Measurements from ENCODE around the gene USP2. TPM values are rescaled to one million over a fixed set of nuclear protein-coding genes. Genes with fewer than 3 reads are reported as not detected.

USP2 gene
- polyA plus RNA-seq, 1 experiment: 0.27 TPM

GRCh38 chr11:119361941-119362725 is 19.4 kb downstream of the USP2 start:
- DNase-seq (ENCODE audit: low read depth): no peak
- Histone ChIP-seq H3K27me3 (ENCODE audit: control insufficient read depth, insufficient read depth, low read length) (no peaks in the 10 kb centered on the region), H3K36me3 (ENCODE audit: control insufficient read depth, insufficient read depth, low read length) (no peaks in the 10 kb centered on the region), H3K4me3 (ENCODE audit: low read depth, low read length) (no peak overlapping the region)
- POLR2A ChIA-PET: no interaction called here
- no peak for TF ChIP-seq CTCF (IDR thresholded peaks at IDR 0.05; ENCODE audit: insufficient read depth, low read depth, low read length)
- CTCF ChIA-PET: interaction anchor here (1.1 to 3.3 kb wide), 5 partner anchors 11 to 112 kb away, joined by 4 to 58 read pairs (median 18); partner anchors contain the start of gene USP2

GRCh38 chr11:119361056-119361787 is 20.3 kb downstream of the USP2 start:
- Histone ChIP-seq H3K4me3 (ENCODE audit: low read depth, low read length) (no peak overlapping the region), H3K36me3 (ENCODE audit: control insufficient read depth, insufficient read depth, low read length) (no peaks in the 10 kb centered on the region), H3K27me3 (ENCODE audit: control insufficient read depth, insufficient read depth, low read length) (no peaks in the 10 kb centered on the region)
- peak; percentile 48 for DNase-seq (ENCODE audit: low read depth)
- ChIA-PET POLR2A (no interaction called here), CTCF (interaction anchor here (0.9 to 3.3 kb wide), 8 partner anchors 12 to 368 kb away, joined by 3 to 58 read pairs (median 8); partner anchors contain the start of gene USP2)
- TF ChIP-seq CTCF (IDR thresholded peaks at IDR 0.05; ENCODE audit: insufficient read depth, low read depth, low read length): no peak

- no peaks in the 10 kb centered on the region for H3K27me3 ChIP-seq (ENCODE audit: control insufficient read depth, insufficient read depth, low read length)
- H3K4me3 ChIP-seq (ENCODE audit: low read depth, low read length): no peak overlapping the region
- ChIA-PET POLR2A (no interaction called here), CTCF (interaction anchor here (0.6 to 4.7 kb wide), 6 partner anchors 14 to 146 kb away, joined by 3 to 349 read pairs (median 22); partner anchors contain the start of gene USP2)
- no peak for DNase-seq (ENCODE audit: low read depth)
- no peaks in the 10 kb centered on the region for H3K36me3 ChIP-seq (ENCODE audit: control insufficient read depth, insufficient read depth, low read length)
- TF ChIP-seq CTCF (IDR thresholded peaks at IDR 0.05; ENCODE audit: insufficient read depth, low read depth, low read length): no peak
Observed at GRCh38 chr11:119359365-119360214, 21.9 kb downstream of the USP2 start.

- POLR2A ChIA-PET: no interaction called here
Observed at GRCh38 chr11:119357074-119357473, 24.4 kb downstream of the USP2 start.

More at GRCh38 chr11:119357074-119357473, 24.4 kb downstream of the USP2 start:
- H3K27me3 ChIP-seq (ENCODE audit: control insufficient read depth, insufficient read depth, low read length): peaks cover 3% of the 10 kb centered on the region; the same call in 1 of the 2 replicates
- no peak for TF ChIP-seq CTCF (IDR thresholded peaks at IDR 0.05; ENCODE audit: insufficient read depth, low read depth, low read length)
- no peak for DNase-seq (ENCODE audit: low read depth)
- CTCF ChIA-PET: interaction anchor here (0.6 to 4.7 kb wide), 22 partner anchors 8 to 752 kb away, joined by 3 to 349 read pairs (median 5); partner anchors contain the start of genes C1QTNF5, MFRP, THY1 and USP2
- no peaks in the 10 kb centered on the region for H3K36me3 ChIP-seq (ENCODE audit: control insufficient read depth, insufficient read depth, low read length)
- peak overlapping the region; percentile 53 for H3K4me3 ChIP-seq (ENCODE audit: low read depth, low read length)

Data from BJ (cell line).